ENCODE results near the gene ERICH4.
A peak's percentile ranks its signal among the peaks of the same experiment; 100 is the strongest.

Gene ERICH4

DNA sequence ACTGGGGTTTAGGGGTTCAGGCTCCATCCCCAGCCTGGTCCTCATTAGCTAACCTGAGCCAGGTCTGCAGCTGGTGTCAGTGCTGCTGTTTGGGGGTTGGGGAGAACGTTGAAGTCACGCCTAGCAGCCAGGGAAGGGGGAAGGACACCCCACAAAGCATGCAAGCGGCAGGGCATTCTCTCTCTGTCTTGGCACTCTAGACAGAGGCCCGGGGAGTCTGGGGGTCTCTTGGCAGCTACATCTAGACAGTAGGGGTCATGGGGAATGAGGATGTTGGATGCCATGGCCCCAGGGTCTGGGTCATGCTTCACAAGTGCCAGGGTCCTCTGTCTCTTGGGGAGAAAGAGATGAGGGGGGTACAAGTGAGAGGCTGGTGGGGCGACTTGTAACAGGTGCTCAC lies 2.6 kb downstream of the ERICH4 start:
- no peak overlapping the region for H3K4me3 ChIP-seq (ENCODE audit: low read depth, low read length)
- TF ChIP-seq, protein P1, sequence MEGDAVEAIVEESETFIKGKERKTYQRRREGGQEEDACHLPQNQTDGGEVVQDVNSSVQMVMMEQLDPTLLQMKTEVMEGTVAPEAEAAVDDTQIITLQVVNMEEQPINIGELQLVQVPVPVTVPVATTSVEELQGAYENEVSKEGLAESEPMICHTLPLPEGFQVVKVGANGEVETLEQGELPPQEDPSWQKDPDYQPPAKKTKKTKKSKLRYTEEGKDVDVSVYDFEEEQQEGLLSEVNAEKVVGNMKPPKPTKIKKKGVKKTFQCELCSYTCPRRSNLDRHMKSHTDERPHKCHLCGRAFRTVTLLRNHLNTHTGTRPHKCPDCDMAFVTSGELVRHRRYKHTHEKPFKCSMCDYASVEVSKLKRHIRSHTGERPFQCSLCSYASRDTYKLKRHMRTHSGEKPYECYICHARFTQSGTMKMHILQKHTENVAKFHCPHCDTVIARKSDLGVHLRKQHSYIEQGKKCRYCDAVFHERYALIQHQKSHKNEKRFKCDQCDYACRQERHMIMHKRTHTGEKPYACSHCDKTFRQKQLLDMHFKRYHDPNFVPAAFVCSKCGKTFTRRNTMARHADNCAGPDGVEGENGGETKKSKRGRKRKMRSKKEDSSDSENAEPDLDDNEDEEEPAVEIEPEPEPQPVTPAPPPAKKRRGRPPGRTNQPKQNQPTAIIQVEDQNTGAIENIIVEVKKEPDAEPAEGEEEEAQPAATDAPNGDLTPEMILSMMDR (conservative IDR thresholded peaks at IDR 0.05; ENCODE audit: low read depth, low read length): no peak
- DNase-seq (ENCODE audit: low read depth): no peak

DNA sequence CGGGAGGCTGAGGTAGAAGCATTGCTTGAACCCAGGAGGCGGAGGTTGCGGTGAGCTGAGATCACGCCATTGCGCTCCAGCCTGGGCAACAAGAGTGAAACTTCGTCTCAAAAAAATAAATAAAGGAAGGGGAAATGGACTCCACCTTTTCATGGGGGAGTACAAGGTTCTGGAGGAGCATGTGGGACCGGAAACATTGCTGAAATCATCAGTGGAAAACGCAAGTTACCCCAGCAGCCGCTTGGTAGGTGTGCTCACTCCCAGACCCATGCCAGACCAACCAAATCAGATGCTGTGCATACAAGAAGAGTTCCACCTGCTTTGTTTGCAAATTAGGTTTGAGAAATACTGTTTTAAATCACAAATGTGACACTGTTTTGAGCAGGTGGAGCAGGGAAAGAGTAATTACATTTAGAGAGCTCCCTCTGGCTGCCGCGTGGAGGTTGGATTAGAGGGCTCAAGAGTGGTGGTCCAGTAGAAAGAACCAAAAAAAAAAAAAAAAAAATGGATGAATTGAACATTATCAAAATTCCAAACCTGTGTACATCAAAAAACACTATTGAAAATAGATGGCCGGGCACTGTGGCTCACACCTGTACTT lies 4.9 kb downstream of the ERICH4 start:
- DNase-seq (ENCODE audit: low read depth): no peak
- no peak overlapping the region for H3K4me3 ChIP-seq (ENCODE audit: low read depth, low read length)
- TF ChIP-seq, protein P1 (conservative IDR thresholded peaks at IDR 0.05; ENCODE audit: low read depth, low read length): peak; percentile 20

DNA sequence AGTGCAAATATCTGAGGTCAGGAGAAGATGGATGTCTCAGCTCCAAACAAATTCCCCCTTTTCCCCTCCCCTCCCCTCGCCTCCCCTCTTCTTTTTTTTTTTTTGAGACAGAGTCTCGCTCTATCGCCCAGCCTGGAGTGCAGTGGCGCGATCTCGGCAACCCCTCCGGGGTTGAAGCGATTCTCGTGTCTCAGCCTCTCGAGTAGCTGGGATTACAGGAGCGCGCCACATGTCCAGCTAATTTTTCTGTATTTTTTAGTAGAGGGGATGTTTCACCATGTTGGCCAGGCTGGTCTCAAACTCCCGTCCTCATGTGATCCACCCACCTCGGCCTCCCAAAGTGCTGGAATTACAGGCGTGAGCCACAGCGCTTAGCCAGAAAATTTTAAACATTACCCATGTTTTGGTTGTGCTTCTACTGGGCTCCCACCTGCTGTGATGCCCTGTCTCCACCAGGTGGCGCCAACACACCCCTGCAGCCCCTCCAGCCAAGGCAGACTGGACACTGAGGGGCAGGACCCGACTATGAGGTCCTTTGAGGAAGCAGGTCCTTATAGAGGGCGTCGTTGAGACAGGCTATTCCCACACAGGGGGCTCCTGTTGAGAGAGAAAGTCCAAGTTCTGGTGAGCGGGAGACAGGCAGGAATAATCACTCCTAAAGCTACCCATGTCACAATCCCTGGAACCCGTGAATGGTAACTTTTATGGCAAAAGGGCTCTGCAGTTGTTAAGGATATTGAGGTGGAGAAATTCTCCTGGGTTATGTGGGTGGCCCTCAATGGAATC lies 6.3 kb downstream of the ERICH4 start:
- peak overlapping the region; percentile 32 for H3K4me3 ChIP-seq (ENCODE audit: low read depth, low read length)
- peak; percentile 73 for DNase-seq (ENCODE audit: low read depth)
- TF ChIP-seq, protein P1 (conservative IDR thresholded peaks at IDR 0.05; ENCODE audit: low read depth, low read length): peak; percentile 97

- DNase-seq (ENCODE audit: low read depth): no peak
- TF ChIP-seq, protein P1 (conservative IDR thresholded peaks at IDR 0.05; ENCODE audit: low read depth, low read length): no peak
- no peak overlapping the region for H3K4me3 ChIP-seq (ENCODE audit: low read depth, low read length)
These were observed 6.9 kb downstream of the ERICH4 start for GRCh38 chr19:41449865-41450178.

DNA sequence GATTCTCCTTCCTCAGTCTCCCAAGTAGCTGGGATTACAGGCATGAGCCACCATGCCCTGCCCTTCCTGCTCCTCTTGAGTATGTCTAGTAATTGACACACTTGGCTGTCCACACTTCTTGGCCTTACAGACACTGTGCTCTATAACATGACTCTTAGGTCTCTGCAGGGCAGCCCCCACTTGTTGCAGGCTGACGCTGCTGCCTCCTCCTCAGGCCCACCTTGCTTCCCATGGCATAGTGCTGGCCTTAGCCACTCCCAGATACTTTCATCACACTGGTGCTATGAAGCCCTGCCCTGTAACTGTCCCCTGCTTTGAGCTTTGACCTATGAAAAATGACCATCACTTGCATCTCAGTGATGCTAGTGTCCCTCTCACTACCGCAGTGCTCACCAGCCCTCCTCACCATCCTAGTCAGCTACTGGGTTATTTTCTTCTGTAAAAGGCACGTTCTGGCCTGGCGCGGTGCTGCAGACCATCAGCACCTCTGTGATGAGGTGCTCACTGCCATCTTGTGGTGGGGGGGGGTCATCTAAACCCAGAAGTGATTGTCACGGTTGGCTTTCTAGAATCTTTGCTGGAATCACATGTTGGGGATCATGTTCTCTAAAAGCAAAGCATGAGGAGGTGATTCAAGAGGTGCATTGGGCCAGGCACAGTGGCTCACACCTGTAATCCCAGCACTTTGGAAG lies 9.8 kb downstream of the ERICH4 start:
- TF ChIP-seq, protein P1 (conservative IDR thresholded peaks at IDR 0.05; ENCODE audit: low read depth, low read length): no peak

GRCh38 chr19:41455936-41456335 lies 13.0 kb downstream of the ERICH4 start:
- DNase-seq (ENCODE audit: low read depth): no peak
- TF ChIP-seq, protein P1 (conservative IDR thresholded peaks at IDR 0.05; ENCODE audit: low read depth, low read length): no peak
- H3K4me3 ChIP-seq (ENCODE audit: low read depth, low read length): no peak overlapping the region

More for the DNA sequence above, 9.8 kb downstream of the ERICH4 start:
- DNase-seq (ENCODE audit: low read depth): no peak
- no peak overlapping the region for H3K4me3 ChIP-seq (ENCODE audit: low read depth, low read length)

All from choroid plexus epithelial cell (primary cell).